GM12892 (cell line): ENCODE measurements around the gene SATB2.

Source experiments
- POLR2A ChIP-seq: IDR thresholded peaks from 2 replicates; pipeline ENCODE4 v1.6.1; 2011; ENCODE audit warnings: low read depth, low read length, control low read depth
- POLR2AphosphoS5 ChIP-seq: IDR thresholded peaks from 2 replicates; pipeline ENCODE4 v1.6.1; 2011; ENCODE audit warnings: low read depth, low read length, control low read depth
- TAF1 ChIP-seq: IDR thresholded peaks from 2 replicates; pipeline ENCODE4 v1.6.1; 2011; ENCODE audit warnings: low read depth, mild to moderate bottlenecking, control low read depth, low read length, borderline replicate concordance

DNA sequence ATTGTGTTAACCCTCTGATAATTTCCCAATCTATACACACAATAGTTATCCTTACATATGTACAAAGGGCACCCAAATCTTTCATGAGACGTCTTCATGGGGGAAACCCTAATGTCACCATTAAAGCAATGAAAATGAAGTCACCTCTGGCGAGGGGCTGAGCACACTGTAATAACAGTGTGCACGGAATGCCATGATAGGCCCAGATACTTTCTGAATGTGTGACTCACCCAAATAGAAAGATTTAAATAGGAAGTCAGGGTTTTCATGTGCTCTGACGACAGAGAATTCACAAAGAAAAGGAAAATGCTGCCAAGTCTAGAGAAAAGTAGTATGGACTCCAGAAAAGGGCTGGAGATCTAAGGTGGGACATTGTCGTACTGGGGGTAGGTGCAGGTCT is 128.3 kb downstream of the SATB2 start:
- TF ChIP-seq POLR2A (no peak), POLR2AphosphoS5 (no peak), TAF1 (no peak)
